ENCODE results near the gene PNMA8C.

Gene PNMA8C

GRCh38 chr19:46386151-46386550 is 42.6 kb downstream of the PNMA8C start:
- no peak overlapping the region for H3K27ac ChIP-seq
- TF ChIP-seq, protein P1, sequence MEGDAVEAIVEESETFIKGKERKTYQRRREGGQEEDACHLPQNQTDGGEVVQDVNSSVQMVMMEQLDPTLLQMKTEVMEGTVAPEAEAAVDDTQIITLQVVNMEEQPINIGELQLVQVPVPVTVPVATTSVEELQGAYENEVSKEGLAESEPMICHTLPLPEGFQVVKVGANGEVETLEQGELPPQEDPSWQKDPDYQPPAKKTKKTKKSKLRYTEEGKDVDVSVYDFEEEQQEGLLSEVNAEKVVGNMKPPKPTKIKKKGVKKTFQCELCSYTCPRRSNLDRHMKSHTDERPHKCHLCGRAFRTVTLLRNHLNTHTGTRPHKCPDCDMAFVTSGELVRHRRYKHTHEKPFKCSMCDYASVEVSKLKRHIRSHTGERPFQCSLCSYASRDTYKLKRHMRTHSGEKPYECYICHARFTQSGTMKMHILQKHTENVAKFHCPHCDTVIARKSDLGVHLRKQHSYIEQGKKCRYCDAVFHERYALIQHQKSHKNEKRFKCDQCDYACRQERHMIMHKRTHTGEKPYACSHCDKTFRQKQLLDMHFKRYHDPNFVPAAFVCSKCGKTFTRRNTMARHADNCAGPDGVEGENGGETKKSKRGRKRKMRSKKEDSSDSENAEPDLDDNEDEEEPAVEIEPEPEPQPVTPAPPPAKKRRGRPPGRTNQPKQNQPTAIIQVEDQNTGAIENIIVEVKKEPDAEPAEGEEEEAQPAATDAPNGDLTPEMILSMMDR (conservative IDR thresholded peaks at IDR 0.05) = no peak
- TF ChIP-seq ZFX (IDR thresholded peaks at IDR 0.05) = no peak

DNA sequence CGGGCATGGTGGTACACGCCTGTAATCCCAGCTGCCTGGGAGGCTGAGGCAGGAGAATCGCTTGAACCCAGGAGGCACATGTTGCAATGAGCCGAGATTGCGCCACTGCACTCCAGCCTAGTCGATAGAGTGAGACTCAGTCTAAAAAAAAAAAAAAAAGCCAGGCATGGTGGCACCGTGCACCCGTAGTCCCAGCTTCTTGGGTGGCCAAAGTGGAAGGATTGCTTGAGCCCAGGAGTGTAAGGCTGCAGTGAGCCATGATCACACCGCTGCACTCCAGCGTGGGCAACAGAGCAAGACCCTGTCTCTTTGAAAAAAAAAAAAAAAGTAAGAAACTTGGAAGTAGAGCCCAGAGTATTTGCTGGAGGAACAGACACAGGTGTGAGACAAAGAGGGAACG is 43.1 kb downstream of the PNMA8C start:
- TF ChIP-seq, protein P1 (conservative IDR thresholded peaks at IDR 0.05) = no peak
- H3K27ac ChIP-seq = no peak overlapping the region

- TF ChIP-seq, protein P1 (conservative IDR thresholded peaks at IDR 0.05) = no peak
- TF ChIP-seq ZFX (IDR thresholded peaks at IDR 0.05) = no peak
- H3K27ac ChIP-seq = no peak overlapping the region
Observed at GRCh38 chr19:46384396-46384795, 44.3 kb downstream of the PNMA8C start.

GRCh38 chr19:46383846-46384245 is 44.9 kb downstream of the PNMA8C start:
- TF ChIP-seq, protein P1 (conservative IDR thresholded peaks at IDR 0.05) = no peak
- TF ChIP-seq ZFX (IDR thresholded peaks at IDR 0.05) = no peak
- no peak overlapping the region for H3K27ac ChIP-seq

DNA sequence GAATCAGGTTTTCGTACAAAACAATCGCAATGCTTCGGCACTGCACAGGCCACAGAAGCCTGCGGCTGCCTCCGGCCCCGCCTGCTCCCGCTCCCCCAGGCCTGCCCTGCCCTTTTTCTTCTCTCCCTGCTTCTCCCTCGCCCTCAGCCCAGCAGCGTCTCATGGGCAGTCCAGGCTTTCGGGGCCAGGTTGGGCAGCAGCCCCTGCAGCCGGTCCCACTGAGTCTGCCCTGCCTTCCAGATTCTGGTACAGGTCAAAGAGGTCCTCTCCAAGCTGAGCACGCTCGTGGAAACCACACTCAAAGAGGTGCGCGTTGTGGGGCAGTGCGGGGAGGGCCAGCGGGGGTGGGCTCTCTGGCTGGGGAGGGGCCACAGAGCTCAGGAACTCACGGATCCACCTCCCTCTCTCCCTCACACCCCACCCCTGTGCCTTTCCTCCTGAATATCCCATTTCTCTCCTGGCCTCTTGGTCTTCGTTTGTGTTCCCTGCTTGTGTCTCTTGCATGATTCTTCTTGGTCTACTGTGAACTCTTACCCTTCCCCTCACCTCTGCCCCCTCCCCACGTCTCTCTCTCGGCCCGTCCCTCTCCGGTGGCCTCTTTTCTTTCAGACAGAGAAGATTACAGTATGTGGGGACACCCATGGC is 45.4 kb downstream of the PNMA8C start:
- no peak overlapping the region for H3K27ac ChIP-seq
- TF ChIP-seq ZFX (IDR thresholded peaks at IDR 0.05) = no peak
- TF ChIP-seq, protein P1 (conservative IDR thresholded peaks at IDR 0.05) = no peak

- H3K27ac ChIP-seq = no peak overlapping the region
- no peak for TF ChIP-seq ZFX (IDR thresholded peaks at IDR 0.05)
- TF ChIP-seq, protein P1 (conservative IDR thresholded peaks at IDR 0.05) = no peak
Observed at GRCh38 chr19:46381756-46382345, 46.9 kb downstream of the PNMA8C start.

DNA sequence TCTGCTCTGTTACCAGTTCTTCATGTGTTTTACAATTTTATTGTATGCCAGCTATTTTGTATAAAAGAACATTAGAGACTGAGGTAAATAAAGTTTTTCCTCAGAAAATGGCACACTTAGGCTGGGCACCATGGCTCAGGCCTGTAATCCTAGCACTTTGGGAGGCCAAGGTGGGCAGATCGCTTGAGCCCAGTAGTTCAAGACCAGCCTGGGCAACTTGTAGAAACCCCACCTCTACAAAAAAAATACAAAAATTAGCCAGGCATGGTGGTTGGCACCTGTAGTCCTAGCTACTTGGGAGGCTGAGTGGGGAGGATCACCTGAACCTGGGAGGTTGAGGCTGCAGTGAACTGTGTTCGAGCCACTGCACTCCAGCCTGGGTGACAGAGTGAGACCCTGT is 47.4 kb downstream of the PNMA8C start:
- TF ChIP-seq ZFX (IDR thresholded peaks at IDR 0.05) = no peak
- TF ChIP-seq, protein P1 (conservative IDR thresholded peaks at IDR 0.05) = no peak
- no peak overlapping the region for H3K27ac ChIP-seq
